Ovary (tissue), 9 donors: ENCODE results near the gene DNAAF5. TPM values are rescaled to one million over a fixed set of nuclear protein-coding genes. Genes with fewer than 3 reads are reported as not detected.
A peak's percentile ranks its signal among the peaks of the same experiment; 100 is the strongest.

Experiments used
- DNase-seq, 5 donors: peaks; one replicate each; pipeline ENCODE4 v3.0.0-alpha.2; 2019 to 2020
- H3K27ac ChIP-seq, 2 donors: fragments of 200-600 bp; one replicate each; pipeline versions ENCODE4 v1.5.1 to v1.8.0; 2019 to 2022
- H3K27me3 ChIP-seq: fragments of 200-600 bp; one replicate; pipeline ENCODE4 v1.8.0; 2022
- H3K36me3 ChIP-seq: fragments of 200-600 bp; sonication (generic); one replicate; pipeline ENCODE4 v1.5.1; 2019
- H3K4me1 ChIP-seq: one replicate; pipeline ENCODE4 v1.8.1; 2013; ENCODE audit warnings: mild to moderate bottlenecking, moderate library complexity; ENCODE audit not compliant: insufficient read depth
- H3K4me3 ChIP-seq: fragments of 200-600 bp; sonication (generic); one replicate; pipeline ENCODE4 v1.5.1; 2017
- H3K9me3 ChIP-seq, 2 donors: fragments of 200-600 bp in 1 of 2; sonication (generic) in 1 of 2; one replicate each; pipeline versions ENCODE4 v1.5.1 to v1.8.1; 2013 to 2019; ENCODE audit warnings: mild to moderate bottlenecking in 1 of 2, moderate library complexity in 1 of 2
- CTCF ChIP-seq, 3 donors: fragments of 450-650 bp in 2 of 3; fragments of 200-600 bp in 1 of 3; IDR thresholded peaks; one replicate each; pipeline versions ENCODE4 v1.5.1 to v1.8.0; 2016 to 2022; ENCODE audit warnings: antibody characterized with exemption in 3 of 3, mild to moderate bottlenecking in 1 of 3
- EP300 ChIP-seq: sonication (generic); formaldehyde crosslinking; IDR thresholded peaks from one replicate; pipeline ENCODE4 v1.6.1; 2017; ENCODE audit warnings: antibody characterized with exemption
- POLR2A ChIP-seq: fragments of 450-650 bp; IDR thresholded peaks from one replicate; pipeline ENCODE4 v1.6.1; 2017; ENCODE audit warnings: antibody characterized with exemption, mild to moderate bottlenecking, moderate library complexity
- WGBS, 3 donors: extraction: QIAGEN DNeasy Blood & Tissue Kit in 1 of 3; methylation state at CpG; one replicate each; pipeline versions ENCODE4 v1.1.5 to v1.1.7; 2013 to 2017; 5-methylcytosine and 5-hydroxymethylcytosine counted together
- intact Hi-C, 4 donors: fragments of 100-400 bp; cut with DNase I; formaldehyde crosslinking; loops; one replicate each; pipeline versions ENCODE4 v1.11.0 to v1.15.1; 2022 to 2023
- polyA plus RNA-seq, 2 donors: library from polyadenylated mRNA; stranded (reverse); fragments of 200-250 nt in 1 of 2; fragments of 350-450 nt in 1 of 2; fragmentation: Illumina TruSeq in 1 of 2; extraction: RNeasy Lipid Tissue Mini Kit (QIAGEN cat#74804) in 1 of 2; gene quantifications; one replicate each; pipeline ENCODE4 v1.2.3, GENCODE V29; 2013 to 2014
- total RNA-seq, 7 donors: library from RNA; depleted of rRNA in 2 of 7; stranded (reverse); fragments of >200 nt in 2 of 7; fragmentation: NEBNext Ultra II Directional in 3 of 7; extraction: Animal tissue kit (Norgen Biotek cat#: 25700) in 3 of 7; gene quantifications; one replicate each; pipeline versions ENCODE4 v1.1.0 to v1.2.4, GENCODE V29; 2016 to 2023
- donor health status: DM: no; HTN: no; CAD: no; lungs with moderate emphysema.
- donor health status: DM: no; HTN: no; CAD: no.
- donor health status: Bipolar disorder and iron deficiency.
- donor health status: DM: yes; HTN: yes; CAD: no.
- donor health status: DM: no; HTN: no; CAD: no.
- donor health status: DM: yes; HTN: yes; CAD: no.

Gene DNAAF5
- total and polyA plus RNA-seq, 9 donors = 12.9 to 41.0 (median 21.3) TPM

DNA sequence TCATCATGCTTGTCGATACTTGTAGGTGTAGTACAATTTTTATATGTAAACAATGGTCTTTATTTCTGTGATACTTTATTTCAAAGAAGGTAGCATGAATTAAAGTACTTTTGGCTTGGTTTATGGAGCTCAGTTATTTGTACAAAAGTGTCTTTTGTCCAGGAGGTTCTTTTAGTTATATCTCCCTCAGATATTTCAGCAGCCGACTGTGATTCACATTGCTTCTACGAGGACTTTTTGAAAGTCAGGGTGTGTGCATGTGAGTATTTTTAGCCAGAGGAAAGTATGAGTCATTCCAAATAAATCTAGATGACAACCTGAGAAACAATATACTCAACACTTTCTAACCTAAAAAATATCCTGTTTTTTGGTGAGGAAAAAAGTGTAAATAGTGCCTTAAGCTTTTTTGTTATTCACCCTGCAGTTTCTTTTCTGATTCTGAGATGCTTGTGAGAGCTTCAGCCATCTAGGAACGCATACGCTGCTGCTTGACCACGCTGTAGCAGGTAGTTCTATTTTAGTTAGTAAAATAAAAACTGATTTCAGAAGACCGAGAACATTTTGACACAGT lies 105.2 kb downstream of the DNAAF5 start:
- Histone ChIP-seq H3K4me1 (peaks cover 29% of the 10 kb centered on the region), H3K4me3 (peak overlapping the region; percentile 19), H3K36me3 (no peaks in the 10 kb centered on the region), H3K27ac (peak overlapping the region; percentile 77 to 89), H3K27me3 (no peaks in the 10 kb centered on the region), H3K9me3 (no peaks in the 10 kb centered on the region)
- intact Hi-C loops = loop anchor here in 2 of 4 donors (5.0 to 10.0 kb wide), 3 partner anchors 36 to 47 kb away; no protein-coding TSS in a partner anchor
- 6 to 11% (median 7%) methylated on average over 7 of the region's 7 CpGs for WGBS, 3 donors
- peak; percentile 37 for TF ChIP-seq POLR2A
- TF ChIP-seq CTCF (IDR thresholded peaks at IDR 0.05) = no peak
- peak; percentile 17 for TF ChIP-seq EP300
- peak in 1 of 5 donors; percentile 58 for DNase-seq

- intact Hi-C loops = loop anchor here in 2 of 4 donors (5.0 to 10.0 kb wide), 3 partner anchors 35 to 48 kb away; no protein-coding TSS in a partner anchor
- Histone ChIP-seq H3K4me3 (peak within 1 kb of the TSS; percentile 19), H3K36me3 (no peaks in the 10 kb centered on the region), H3K4me1 (peaks cover 34% of the 10 kb centered on the region), H3K9me3 (no peaks in the 10 kb centered on the region), H3K27ac (peak within 1 kb of the TSS; percentile 77 to 89), H3K27me3 (no peaks in the 10 kb centered on the region)
- DNase-seq = peak in 1 of 5 donors; percentile 69
- 39 to 45% (median 45%) methylated on average over 24 of the region's 24 CpGs for WGBS, 3 donors
- TF ChIP-seq CTCF (IDR thresholded peaks at IDR 0.05) = no peak
- TF ChIP-seq POLR2A = no peak
- TF ChIP-seq EP300 = no peak
These were observed 105.9 kb downstream of the DNAAF5 start, which contains the start of gene SUN1 for GRCh38 chr7:832167-832967. Gene SUN1 (plus strand): TSS chr7:832476. CDS start chr7:832525, 49 bp downstream.

GRCh38 chr7:832968-833424 lies 106.5 kb downstream of the DNAAF5 start:
- Histone ChIP-seq H3K4me3 (no peak overlapping the region), H3K36me3 (no peaks in the 10 kb centered on the region), H3K27me3 (no peaks in the 10 kb centered on the region), H3K9me3 (no peaks in the 10 kb centered on the region), H3K27ac (peak overlapping the region; percentile 77 to 89), H3K4me1 (peaks cover 34% of the 10 kb centered on the region)
- TF ChIP-seq CTCF (IDR thresholded peaks at IDR 0.05) = no peak
- TF ChIP-seq EP300 = no peak
- no peak for TF ChIP-seq POLR2A
- no peak for DNase-seq
- 83 to 85% (median 84%) methylated on average over 15 of the region's 15 CpGs for WGBS, 3 donors
- intact Hi-C loops = loop anchor here in 2 of 4 donors (5.0 to 10.0 kb wide), 3 partner anchors 34 to 48 kb away; no protein-coding TSS in a partner anchor

GRCh38 chr7:833601-834258 lies 107.2 kb downstream of the DNAAF5 start:
- H3K4me3 ChIP-seq = no peak overlapping the region
- no peaks in the 10 kb centered on the region for H3K9me3 ChIP-seq
- WGBS, 3 donors = 67 to 71% (median 70%) methylated on average over 8 of the region's 8 CpGs
- H3K36me3 ChIP-seq = no peaks in the 10 kb centered on the region
- H3K27ac ChIP-seq = peak overlapping the region; percentile 2 to 46
- no peaks in the 10 kb centered on the region for H3K27me3 ChIP-seq
- TF ChIP-seq POLR2A (no peak), EP300 (no peak)
- intact Hi-C loops = loop anchor here in 2 of 4 donors (5.0 to 10.0 kb wide), 3 partner anchors 34 to 49 kb away; no protein-coding TSS in a partner anchor
- DNase-seq = no peak
- peaks cover 34% of the 10 kb centered on the region for H3K4me1 ChIP-seq
